Measurements from ENCODE around the gene LITAF. TPM values are rescaled to one million over a fixed set of nuclear protein-coding genes. Genes with fewer than 3 reads are reported as not detected.
"Not testable (repeated sequence)": the region's sequence is repeated elsewhere in the genome, so short reads cannot be mapped to it uniquely, and the experiment has no call there.

LITAF gene
- total RNA-seq, 1 experiment from 2014 or later: 328 TPM

DNA sequence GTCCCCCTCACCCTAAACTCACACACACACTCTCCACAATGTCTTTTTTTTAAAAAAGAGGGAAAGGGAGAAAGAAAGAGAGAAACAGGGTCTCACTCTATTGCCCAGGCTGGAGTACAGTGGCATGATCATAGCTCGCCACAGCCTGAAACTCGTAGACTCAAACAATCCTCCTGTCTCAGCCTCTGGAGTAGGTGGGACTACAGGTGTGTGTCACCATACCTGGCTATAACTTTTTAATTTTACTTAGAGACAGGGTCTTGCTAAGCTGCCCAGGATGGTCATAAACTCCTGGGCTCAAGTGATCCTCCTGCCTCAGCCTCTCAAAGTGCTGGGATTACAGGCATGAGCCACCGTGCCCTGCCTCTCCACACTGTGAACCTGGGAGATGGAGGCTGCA is 24.9 kb downstream of the LITAF start:
- no TSS peak for BruUV-seq (replicated peaks)
- H3K4me1 Mint-ChIP-seq (ENCODE audit: low read depth, unreplicated experiment): peaks cover 46% of the 10 kb centered on the region
- peaks cover 70% of the 10 kb centered on the region for H3K36me3 Mint-ChIP-seq (ENCODE audit: insufficient read depth, unreplicated experiment)
- H3K27ac Mint-ChIP-seq (ENCODE audit: unreplicated experiment): peak overlapping the region; percentile 5
- no peaks in the 10 kb centered on the region for H3K9me3 Mint-ChIP-seq (ENCODE audit: low read depth, unreplicated experiment)
- TF ChIP-seq, protein P1, sequence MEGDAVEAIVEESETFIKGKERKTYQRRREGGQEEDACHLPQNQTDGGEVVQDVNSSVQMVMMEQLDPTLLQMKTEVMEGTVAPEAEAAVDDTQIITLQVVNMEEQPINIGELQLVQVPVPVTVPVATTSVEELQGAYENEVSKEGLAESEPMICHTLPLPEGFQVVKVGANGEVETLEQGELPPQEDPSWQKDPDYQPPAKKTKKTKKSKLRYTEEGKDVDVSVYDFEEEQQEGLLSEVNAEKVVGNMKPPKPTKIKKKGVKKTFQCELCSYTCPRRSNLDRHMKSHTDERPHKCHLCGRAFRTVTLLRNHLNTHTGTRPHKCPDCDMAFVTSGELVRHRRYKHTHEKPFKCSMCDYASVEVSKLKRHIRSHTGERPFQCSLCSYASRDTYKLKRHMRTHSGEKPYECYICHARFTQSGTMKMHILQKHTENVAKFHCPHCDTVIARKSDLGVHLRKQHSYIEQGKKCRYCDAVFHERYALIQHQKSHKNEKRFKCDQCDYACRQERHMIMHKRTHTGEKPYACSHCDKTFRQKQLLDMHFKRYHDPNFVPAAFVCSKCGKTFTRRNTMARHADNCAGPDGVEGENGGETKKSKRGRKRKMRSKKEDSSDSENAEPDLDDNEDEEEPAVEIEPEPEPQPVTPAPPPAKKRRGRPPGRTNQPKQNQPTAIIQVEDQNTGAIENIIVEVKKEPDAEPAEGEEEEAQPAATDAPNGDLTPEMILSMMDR (IDR thresholded peaks at IDR 0.05; ENCODE audit: unreplicated experiment): no peak
- no peak overlapping the region for H3K4me3 Mint-ChIP-seq (ENCODE audit: low read depth, unreplicated experiment)
- H3K27me3 Mint-ChIP-seq (ENCODE audit: unreplicated experiment): no peaks in the 10 kb centered on the region
- CTCF ChIA-PET: interaction anchor here (0.7 kb wide), 1 partner anchor 20 kb away, joined by 5 read pairs; no protein-coding TSS in a partner anchor
- intact Hi-C loops (cut with micrococcal nuclease; ENCODE audit: unreplicated experiment): no loop called here
- no peak for DNase-seq

DNA sequence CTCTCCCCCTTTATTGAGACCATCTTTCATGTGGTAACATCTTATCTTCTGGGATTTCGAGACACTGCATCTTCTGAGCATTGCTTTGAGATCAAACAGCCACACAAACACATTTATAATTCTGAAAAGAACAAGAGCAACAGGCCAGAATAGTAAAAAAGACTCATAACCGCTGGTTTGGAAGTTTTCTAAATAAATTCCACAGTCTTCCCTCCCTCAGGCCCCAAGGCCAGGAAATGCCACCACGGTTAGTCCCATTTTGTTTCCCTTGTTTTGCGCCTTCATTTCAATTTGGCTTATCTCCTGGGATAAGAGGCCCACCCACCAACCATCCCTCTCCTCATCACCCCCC is 25.3 kb downstream of the LITAF start:
- Mint-ChIP-seq H3K27me3 (ENCODE audit: unreplicated experiment) (no peaks in the 10 kb centered on the region), H3K4me1 (ENCODE audit: low read depth, unreplicated experiment) (peaks cover 41% of the 10 kb centered on the region), H3K27ac (ENCODE audit: unreplicated experiment) (peak overlapping the region; percentile 5), H3K9me3 (ENCODE audit: low read depth, unreplicated experiment) (no peaks in the 10 kb centered on the region), H3K4me3 (ENCODE audit: low read depth, unreplicated experiment) (no peak overlapping the region), H3K36me3 (ENCODE audit: insufficient read depth, unreplicated experiment) (peaks cover 70% of the 10 kb centered on the region)
- no peak for DNase-seq
- CTCF ChIA-PET: no interaction called here
- BruUV-seq (replicated peaks): no TSS peak
- intact Hi-C loops (cut with micrococcal nuclease; ENCODE audit: unreplicated experiment): no loop called here
- TF ChIP-seq, protein P1 (IDR thresholded peaks at IDR 0.05; ENCODE audit: unreplicated experiment): no peak

DNA sequence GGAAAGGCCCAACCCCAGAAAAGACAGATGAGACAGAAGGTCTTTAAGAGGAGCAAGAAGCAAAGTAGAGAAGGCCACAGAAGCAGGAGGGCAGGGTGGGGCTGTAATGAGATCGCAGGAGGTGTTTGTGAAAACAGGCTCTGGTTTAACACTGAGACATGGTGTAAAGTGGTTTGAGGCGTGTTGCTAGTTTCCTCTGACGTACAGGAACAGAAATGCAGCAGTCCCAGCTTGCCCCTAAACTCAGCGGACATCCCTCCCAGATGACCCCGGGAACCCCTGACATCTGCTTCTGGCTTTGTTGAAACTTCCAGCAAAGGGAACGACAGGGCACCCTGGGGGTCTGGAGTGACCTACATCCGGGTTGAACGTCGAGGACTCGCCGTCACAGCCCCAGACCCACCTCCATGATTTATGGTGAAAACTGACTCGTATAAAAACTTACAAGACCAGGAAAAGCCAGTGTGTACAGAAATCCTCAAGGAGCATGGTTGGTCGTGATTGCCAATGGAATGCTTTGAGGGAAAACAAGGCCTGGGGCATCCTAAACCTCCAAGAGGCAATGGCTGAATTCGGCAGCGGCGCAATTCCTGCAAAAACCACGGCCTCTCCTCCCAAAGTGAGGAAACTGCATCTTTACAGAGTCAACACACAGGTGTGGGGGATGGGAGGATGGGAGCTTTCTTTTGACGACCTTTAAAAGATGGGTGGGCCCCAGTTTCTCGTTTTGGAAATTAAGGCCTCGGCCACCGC is 25.8 kb downstream of the LITAF start:
- Mint-ChIP-seq H3K27me3 (ENCODE audit: unreplicated experiment) (no peaks in the 10 kb centered on the region), H3K4me1 (ENCODE audit: low read depth, unreplicated experiment) (peaks cover 36% of the 10 kb centered on the region), H3K27ac (ENCODE audit: unreplicated experiment) (no peak overlapping the region), H3K9me3 (ENCODE audit: low read depth, unreplicated experiment) (no peaks in the 10 kb centered on the region), H3K36me3 (ENCODE audit: insufficient read depth, unreplicated experiment) (peaks cover 70% of the 10 kb centered on the region), H3K4me3 (ENCODE audit: low read depth, unreplicated experiment) (no peak overlapping the region)
- TF ChIP-seq, protein P1 (IDR thresholded peaks at IDR 0.05; ENCODE audit: unreplicated experiment): no peak
- no TSS peak for BruUV-seq (replicated peaks)
- CTCF ChIA-PET: no interaction called here
- intact Hi-C loops (cut with micrococcal nuclease; ENCODE audit: unreplicated experiment): no loop called here
- no peak for DNase-seq

DNA sequence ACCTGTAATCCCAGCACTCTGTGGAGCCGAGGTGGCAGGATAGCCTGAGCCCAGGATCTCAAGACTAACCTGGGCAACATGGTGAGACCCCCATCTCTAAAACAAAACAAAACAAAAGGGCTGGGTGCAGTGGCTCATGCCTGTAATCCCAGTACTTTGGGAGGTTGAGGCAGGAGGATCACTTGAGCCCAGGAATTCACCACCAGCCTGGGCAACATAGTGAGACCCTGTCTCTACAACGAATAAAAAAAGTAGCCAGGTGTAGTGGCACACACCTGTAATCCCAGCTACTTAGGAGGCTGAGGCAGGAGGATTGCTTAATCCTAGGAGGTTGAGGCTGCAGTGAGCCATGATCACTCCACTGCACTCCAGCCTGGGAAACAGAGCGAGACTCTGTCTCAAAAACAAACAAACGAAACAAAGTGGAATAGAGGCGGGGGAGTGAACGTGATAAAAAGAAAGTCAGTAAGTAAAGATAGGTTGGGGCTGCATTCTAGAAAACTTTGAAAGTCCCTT is 28.4 kb downstream of the LITAF start:
- CTCF ChIA-PET; H3K27me3 Mint-ChIP-seq (ENCODE audit: unreplicated experiment); BruUV-seq (replicated peaks); intact Hi-C loops (cut with micrococcal nuclease; ENCODE audit: unreplicated experiment); H3K4me3 Mint-ChIP-seq (ENCODE audit: low read depth, unreplicated experiment); DNase-seq; H3K9me3 Mint-ChIP-seq (ENCODE audit: low read depth, unreplicated experiment): not testable (repeated sequence)
- peaks cover 14% of the 10 kb centered on the region for H3K4me1 Mint-ChIP-seq (ENCODE audit: low read depth, unreplicated experiment)
- peaks cover 73% of the 10 kb centered on the region for H3K36me3 Mint-ChIP-seq (ENCODE audit: insufficient read depth, unreplicated experiment)
- peak overlapping the region; percentile 8 for H3K27ac Mint-ChIP-seq (ENCODE audit: unreplicated experiment)

DNA sequence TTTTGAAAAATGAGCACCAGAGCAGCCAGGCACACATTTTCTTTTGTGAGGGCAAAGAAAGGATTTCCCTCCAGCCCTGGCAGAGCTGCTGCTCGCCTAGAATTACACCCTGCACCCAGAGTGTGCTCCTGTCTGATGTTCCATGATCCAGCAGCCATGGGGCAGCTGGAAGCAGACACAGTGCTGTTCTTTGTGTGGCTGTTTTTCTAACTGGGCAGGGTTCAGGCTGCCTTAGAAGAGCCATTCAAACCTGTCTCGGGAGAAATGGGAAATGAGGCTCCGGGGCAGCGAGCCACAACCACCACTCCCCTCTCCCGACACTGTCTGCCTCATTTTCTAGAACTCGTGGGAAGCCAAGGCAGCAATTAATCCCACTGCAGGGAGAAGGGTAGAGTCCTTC is 28.9 kb downstream of the LITAF start:
- Mint-ChIP-seq H3K27ac (ENCODE audit: unreplicated experiment) (no peak overlapping the region), H3K4me3 (ENCODE audit: low read depth, unreplicated experiment) (no peak overlapping the region), H3K27me3 (ENCODE audit: unreplicated experiment) (no peaks in the 10 kb centered on the region), H3K9me3 (ENCODE audit: low read depth, unreplicated experiment) (no peaks in the 10 kb centered on the region), H3K36me3 (ENCODE audit: insufficient read depth, unreplicated experiment) (peaks cover 77% of the 10 kb centered on the region), H3K4me1 (ENCODE audit: low read depth, unreplicated experiment) (peaks cover 14% of the 10 kb centered on the region)
- no TSS peak for BruUV-seq (replicated peaks)
- TF ChIP-seq, protein P1 (IDR thresholded peaks at IDR 0.05; ENCODE audit: unreplicated experiment): no peak
- intact Hi-C loops (cut with micrococcal nuclease; ENCODE audit: unreplicated experiment): no loop called here
- DNase-seq: no peak
- CTCF ChIA-PET: interaction anchor here (0.5 kb wide), 1 partner anchor 90 kb away, joined by 4 read pairs; no protein-coding TSS in a partner anchor
